HG03342 (cell line): ENCODE data around the gene KRT6C.
"Not testable (repeated sequence)": the region's sequence is repeated elsewhere in the genome, so short reads cannot be mapped to it uniquely, and the experiment has no call there.

Source experiments
- ATAC-seq: cut with Tn5 transposase; IDR thresholded peaks from one replicate; pipeline ENCODE4 v1.9.1; 2021; ENCODE audit warnings: mild to moderate bottlenecking, moderate library complexity; ENCODE audit not compliant: unreplicated experiment

Gene KRT6C

DNA sequence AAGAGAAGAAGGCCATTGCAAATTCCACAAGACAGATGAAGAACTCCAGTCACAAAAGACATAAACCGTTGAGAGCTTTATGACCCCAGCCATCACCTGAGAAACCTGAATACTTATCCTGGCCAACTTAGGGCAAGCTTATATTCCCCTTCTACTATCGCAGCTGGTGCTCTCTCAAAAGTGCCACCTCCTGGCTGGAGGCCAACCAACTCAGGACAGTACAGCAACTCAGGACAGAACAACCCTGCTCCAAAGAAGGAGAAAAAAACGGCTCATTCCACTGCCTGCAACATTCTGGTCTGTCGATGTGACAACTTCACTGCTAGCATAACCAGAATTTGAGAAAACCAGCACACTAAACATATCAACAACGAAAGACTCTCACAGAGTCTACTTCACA, 11.9 kb downstream of the KRT6C start:
- ATAC-seq: no peak

GRCh38 chr12:52458861-52459260, 14.7 kb downstream of the KRT6C start:
- no peak for ATAC-seq

- ATAC-seq: no peak
These were observed 17.8 kb downstream of the KRT6C start for GRCh38 chr12:52455821-52456220.

GRCh38 chr12:52454411-52455201, 19.0 kb downstream of the KRT6C start:
- no peak for ATAC-seq

GRCh38 chr12:52452101-52452500, 21.5 kb downstream of the KRT6C start, which contains the start of gene KRT6B:
KRT6B (minus strand) TSS chr12:52452146; CDS start chr12:52452078, 68 bp downstream.
- no peak for ATAC-seq

GRCh38 chr12:52448228-52448627, 25.4 kb downstream of the KRT6C start:
- no peak for ATAC-seq

GRCh38 chr12:52447196-52447595, 26.4 kb downstream of the KRT6C start:
- not testable (repeated sequence) for ATAC-seq

- ATAC-seq: no peak
These were observed 27.1 kb downstream of the KRT6C start for GRCh38 chr12:52446367-52447045.

DNA sequence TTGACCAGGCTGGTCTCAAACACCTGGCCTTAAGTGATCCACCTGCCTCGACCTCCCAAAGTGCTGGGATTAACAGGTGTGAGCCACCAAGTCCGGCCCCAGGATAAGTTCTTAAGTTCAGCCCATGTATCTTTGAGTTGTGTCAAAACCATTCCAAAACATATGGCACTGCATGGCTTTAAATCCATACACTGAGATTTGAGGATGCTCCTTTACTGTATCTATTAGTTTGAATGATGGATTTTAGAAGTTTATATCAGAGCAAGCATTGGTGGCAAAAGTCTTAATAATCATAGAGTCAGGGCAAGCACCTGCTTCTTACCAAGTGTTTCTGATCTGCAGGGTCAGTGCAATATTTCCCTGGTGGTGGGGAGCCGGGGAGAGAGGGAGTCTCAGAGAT, 27.7 kb downstream of the KRT6C start:
- no peak for ATAC-seq

- ATAC-seq: no peak
These were observed 28.7 kb downstream of the KRT6C start for GRCh38 chr12:52444647-52445595.

DNA sequence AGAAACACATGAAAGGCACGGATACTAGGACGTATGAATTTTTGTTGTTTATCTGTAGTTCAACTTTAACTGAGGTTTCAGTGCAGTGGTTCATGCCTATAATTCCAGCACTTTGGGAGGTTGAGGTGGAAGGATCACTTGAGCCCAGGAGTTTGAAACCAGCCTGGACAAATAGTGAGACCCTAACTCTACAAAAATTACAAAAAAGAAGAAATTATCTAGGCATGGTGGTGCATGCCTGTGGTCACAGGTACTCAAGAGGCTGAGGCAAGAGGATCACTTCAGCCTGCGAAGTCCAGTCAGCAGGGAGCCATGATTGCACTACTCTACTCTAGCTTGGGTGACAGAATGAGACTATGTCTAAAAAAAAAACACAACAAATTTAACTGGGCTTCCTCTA, 29.6 kb downstream of the KRT6C start:
- no peak for ATAC-seq

- ATAC-seq: no peak
These were observed 31.0 kb downstream of the KRT6C start for GRCh38 chr12:52442600-52443061.

DNA sequence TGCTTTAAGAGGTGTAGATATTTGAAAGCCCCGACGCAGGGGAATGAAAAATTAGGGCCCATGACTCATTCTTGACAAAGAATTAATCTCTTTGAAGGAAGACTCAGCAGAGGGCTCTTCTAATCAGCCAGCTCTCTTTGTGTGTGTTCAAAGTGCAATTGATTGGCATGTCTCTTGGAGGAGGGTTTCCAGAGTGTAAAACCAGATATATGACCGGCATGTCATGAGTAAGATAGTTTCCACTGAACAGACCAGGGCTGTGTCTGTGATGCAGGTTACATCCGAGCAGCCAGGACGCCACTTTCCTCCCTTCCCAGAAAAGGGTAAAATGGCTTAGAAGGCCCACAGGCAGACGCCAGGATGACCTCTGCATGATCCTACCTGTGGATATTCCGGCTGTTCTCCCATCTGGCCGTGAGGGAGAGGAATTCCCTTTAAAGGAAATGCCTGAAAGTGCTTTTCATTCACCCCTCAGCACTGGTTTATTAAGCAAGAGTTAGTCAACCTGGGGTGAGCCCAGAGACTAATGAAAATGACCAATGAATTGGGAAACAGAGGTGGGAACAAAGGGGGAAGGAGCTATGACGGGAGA, 32.2 kb downstream of the KRT6C start:
- ATAC-seq: no peak

DNA sequence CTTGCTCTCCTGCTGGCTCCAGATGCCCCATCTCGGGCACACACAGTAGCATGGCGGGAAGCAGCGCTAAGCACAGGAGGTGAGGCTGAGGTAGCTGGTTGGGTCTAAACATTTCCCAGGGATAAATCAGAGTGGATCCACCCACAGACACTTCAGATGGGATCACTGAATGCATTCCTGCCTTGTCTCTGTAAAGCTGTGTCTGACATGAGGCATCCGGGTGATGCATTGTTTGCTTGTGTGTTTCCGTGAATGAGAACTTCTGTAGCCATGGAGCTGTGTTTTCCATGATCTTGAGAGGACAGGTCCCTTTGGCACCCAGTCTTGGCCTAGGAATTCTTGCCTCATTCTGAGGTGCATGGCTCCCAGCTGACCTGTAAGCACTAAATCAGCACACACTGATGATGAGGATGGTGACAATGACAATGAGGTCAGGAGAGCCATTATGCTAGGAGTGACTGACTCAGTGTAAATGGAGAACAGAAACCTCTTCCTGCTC, 32.7 kb downstream of the KRT6C start:
- no peak for ATAC-seq

GRCh38 chr12:52439845-52440244, 33.8 kb downstream of the KRT6C start:
- no peak for ATAC-seq

GRCh38 chr12:52439420-52439819, 34.2 kb downstream of the KRT6C start:
- ATAC-seq: no peak

DNA sequence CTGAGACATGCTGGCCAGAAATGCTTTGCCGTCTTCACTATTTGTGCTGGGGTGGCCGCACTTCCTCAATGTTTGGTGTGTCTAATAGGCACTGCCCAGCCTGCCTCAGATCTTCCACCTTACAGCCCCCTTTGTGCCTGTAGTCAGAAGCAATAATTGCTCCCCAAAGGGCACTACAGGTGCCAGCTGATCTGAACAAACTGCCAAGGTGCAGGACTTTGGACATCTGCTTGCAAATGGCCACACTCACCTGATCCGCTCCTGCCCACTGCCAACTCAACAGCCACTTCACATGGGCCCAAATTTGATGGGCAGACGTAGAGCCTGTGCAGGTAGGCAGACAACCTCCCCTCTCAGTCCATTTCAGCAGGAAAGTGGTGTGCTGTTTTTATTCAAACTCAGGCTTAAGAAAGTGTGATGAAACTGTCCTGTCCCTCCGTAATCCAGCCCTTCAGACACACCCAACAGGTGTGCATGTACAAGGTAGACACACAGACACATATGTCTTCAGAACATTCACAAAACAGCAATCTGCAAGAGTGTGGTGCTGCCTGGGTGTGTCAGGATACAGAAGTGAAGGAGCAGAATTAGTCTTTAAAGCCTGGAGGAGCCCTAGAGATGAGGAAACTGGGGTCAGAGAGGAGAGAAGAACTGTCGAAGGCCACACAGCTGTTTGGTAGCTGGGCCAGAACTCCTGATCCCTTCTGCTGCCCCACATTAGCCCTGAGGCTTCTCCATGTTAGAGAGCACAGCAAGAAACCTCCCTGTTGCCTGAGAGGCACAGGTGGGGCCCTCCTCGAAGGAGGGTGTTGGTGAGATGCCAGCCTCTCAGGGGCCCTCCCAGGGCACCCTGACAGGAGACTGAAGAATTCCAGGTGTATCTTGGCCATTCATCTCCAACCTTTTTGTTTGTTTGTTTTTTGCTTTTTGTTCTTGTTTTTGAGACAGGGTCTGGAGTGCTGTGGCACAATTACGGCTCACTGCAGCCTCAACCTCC, 35.0 kb downstream of the KRT6C start:
- no peak for ATAC-seq

DNA sequence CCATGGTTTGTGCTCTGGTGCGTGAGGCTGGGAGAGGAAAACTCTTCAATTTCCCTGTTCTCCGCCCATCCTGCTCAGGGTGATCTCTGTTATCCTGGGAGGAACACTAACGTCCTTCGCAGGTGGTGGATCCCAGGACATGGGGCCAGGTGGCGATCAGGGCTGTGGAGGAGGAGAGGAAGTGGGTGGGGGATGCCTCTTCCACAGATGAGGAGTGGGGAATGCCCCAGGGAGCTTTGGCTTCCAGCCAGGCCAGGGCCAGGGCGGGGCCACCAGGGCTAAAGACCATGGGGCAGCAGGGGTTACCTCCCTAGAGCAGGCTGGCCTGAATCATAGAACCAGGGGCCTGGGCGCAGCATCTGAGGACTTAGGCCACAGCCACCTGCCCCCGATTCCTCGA, 36.1 kb downstream of the KRT6C start:
- ATAC-seq: no peak

- no peak for ATAC-seq
These were observed 36.7 kb downstream of the KRT6C start for GRCh38 chr12:52436828-52437474.
